A172 (cell line): ENCODE results near the gene RBMS3. TPM values are rescaled to one million over a fixed set of nuclear protein-coding genes. Genes with fewer than 3 reads are reported as not detected.
"Not testable (repeated sequence)": the region's sequence is repeated elsewhere in the genome, so short reads cannot be mapped to it uniquely, and the experiment has no call there.

ENCODE experiments used
- DNase-seq: peaks from one replicate; pipeline ENCODE4 v3.0.0-alpha.2; 2015; ENCODE audit warnings: low spot score
- total RNA-seq: library from RNA; depleted of rRNA; stranded (reverse); fragments of >200 nt; shearing (Covaris generic); gene quantifications from 2 replicates; pipeline ENCODE4 v1.2.3, GENCODE V29; 2014

The RBMS3 gene
- total RNA-seq, 1 experiment from 2014 or later = 14.9 TPM

DNA sequence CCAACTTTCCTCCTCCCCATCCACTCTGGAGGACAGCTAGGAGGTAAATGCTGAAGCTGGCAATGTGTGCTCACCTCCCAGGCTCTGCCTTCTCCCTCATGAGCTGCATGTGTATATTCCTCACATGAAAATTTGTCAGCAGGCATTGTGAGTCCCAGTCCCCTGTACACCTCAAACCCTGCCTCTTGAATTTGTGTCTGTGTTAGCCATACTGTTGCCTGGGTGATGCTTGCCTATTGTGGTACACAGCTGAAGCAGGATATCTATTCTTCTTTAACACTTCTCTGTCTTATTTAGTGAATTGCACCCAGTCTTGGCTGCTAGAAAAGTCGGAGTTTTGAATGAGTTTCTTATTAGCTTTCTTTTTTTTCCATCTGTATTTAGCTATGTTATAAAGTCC lies 739.5 kb downstream of the RBMS3 start:
- no peak for DNase-seq

DNA sequence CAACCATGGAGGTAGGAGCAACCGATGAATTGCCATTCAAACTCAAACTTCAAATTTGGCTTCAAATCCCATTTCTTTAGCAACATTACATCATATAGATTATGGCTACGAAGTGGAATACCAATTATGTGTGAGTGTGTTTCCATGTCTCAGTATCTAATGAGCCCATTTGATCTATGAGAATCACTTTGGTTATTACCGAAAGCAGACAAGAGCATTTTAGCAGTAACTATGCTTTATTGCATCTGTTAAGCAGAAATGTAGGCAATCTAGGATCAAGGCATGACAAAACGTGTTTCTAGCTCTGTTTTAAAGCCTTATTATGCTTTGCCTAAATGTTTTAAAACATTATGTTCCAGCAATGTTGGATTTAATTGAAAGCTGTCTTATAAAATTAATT lies 743.6 kb downstream of the RBMS3 start:
- no peak for DNase-seq

DNA sequence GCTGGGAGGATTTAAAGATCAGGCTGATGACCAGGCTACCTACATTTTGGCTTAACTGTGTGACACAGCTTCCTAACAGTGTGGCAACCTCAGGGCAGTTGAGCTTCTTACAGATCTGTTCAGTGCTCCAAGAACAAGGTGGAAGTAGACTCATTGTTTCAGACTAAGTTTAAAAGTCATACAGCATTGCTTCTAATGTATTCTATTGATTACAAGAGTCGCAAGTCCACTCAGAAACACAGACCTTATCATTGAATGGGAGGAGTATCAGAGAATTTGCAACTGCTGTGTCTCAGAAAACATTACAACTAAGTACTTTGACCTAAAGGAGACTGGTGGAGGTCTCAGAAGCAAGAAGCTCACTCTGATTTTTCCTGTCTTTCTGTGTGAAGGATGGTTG lies 746.0 kb downstream of the RBMS3 start:
- no peak for DNase-seq

- no peak for DNase-seq
These were observed 753.5 kb downstream of the RBMS3 start for GRCh38 chr3:30034246-30034991.

- no peak for DNase-seq
These were observed 755.2 kb downstream of the RBMS3 start for GRCh38 chr3:30035935-30036567.

DNA sequence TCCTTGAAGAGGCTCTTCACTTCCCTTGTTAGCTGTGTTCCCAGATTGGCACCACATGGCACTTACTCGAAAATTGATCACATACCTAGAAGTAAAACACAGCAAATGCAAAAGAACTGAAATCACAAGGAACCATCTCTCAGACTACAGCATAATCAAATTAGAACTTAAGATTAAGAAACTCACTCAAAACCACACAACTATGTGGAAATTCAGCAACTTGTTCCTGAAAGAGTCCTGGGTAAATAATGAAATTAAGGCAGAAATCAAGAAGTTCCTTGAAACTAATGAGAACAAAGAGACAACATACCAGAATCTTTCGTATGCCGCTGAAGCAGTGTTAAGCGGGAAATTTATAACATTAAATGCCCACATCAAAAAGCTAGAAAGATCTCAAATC lies 759.3 kb downstream of the RBMS3 start:
- DNase-seq = no peak

DNA sequence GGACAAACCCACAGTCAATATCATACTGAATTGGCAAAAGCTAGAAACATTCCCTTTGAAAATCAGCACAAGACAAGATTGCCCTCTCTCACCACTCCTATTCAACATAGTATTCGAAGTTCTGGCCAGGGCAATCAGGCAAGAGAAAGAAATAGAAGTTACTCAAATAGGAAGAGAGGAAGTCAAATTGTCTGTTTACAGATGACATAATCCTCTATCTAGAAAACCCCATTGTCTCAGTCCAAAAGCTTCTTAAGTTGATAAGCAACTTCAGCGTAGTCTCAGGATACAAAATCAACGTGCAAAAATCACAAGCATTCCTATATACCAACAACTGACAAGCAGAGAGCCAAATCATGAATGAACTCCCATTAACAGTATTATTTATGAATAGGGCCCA lies 760.6 kb downstream of the RBMS3 start:
- DNase-seq = not testable (repeated sequence)

- DNase-seq = peak; percentile 64
These were observed 761.5 kb downstream of the RBMS3 start for GRCh38 chr3:30042274-30042859.

GRCh38 chr3:30042916-30043555 lies 762.2 kb downstream of the RBMS3 start:
- DNase-seq = no peak

DNA sequence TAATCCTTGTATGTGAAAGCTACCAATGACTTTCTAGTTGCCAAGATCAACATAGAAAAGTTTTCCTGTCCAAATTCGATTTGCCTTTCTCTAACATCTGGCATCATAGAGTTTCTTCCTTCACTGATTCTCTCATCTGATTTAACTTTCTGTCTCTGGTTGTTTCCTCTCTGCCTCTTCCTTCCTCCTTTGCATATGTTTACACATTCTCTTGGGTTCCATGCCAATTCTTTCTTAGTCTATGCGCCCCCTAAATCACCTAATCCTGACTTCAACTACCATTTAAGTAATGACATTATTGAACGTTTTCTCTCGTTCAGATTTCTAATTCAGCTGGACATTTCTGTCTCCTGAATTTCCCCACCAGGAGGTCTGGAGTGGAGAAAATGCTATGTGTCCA lies 763.6 kb downstream of the RBMS3 start:
- no peak for DNase-seq

GRCh38 chr3:30048431-30048830 lies 767.6 kb downstream of the RBMS3 start:
- DNase-seq = no peak

DNA sequence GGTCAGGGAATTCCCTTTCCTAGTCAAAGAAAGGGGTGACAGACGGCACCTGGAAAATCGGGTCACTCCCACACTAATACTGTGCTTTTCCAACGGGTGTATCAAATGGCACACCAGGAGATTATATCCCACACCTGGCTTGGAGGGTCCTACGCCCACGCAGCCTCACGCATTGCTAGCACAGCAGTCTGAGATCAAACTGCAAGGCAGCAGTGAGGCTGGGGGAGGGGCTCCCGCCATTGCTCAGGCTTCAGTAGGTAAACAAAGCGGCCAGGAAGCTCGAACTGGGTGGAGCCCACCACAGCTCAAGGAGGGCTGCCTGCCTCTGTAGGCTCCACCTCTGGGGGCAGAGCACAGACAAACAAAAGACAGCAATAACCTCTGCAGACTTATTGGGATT lies 769.2 kb downstream of the RBMS3 start:
- not testable (repeated sequence) for DNase-seq

- no peak for DNase-seq
These were observed 778.4 kb downstream of the RBMS3 start for GRCh38 chr3:30059240-30059639.
